Fibroblast of lung (primary cell): ENCODE data around the gene GALNT18.

ENCODE experiments used
- CTCF ChIP-seq, 2 donors: IDR thresholded peaks in 1 of 2; conservative IDR thresholded peaks in 1 of 2; 1 replicate in 1 of 2; 2 replicates in 1 of 2; pipeline ENCODE4 v1.5.1; 2011 to 2012; ENCODE audit warnings: low read length in 2 of 2, control low read depth in 1 of 2, inconsistent platforms in 1 of 2, low read depth in 1 of 2, mild to moderate bottlenecking in 1 of 2
- EZH2 ChIP-seq: IDR thresholded peaks from 2 replicates; pipeline ENCODE4 v1.5.1; 2012; ENCODE audit warnings: low read length, control low read depth, mild to moderate bottlenecking; ENCODE audit errors: missing control alignments

GRCh38 chr11:11372461-11372860, 249.3 kb downstream of the GALNT18 start:
- TF ChIP-seq CTCF (conservative IDR thresholded peaks at IDR 0.05 in 1 of 2, IDR thresholded peaks at IDR 0.05 in 1 of 2; ENCODE audit: low read depth in 1 of 2, low read length in 2 of 2) = no peak
- TF ChIP-seq EZH2 = no peak
